Naive B cell (primary cell): ENCODE results near the gene GDPD1. TPM values are rescaled to one million over a fixed set of nuclear protein-coding genes. Genes with fewer than 3 reads are reported as not detected.
"Not testable (repeated sequence)": the region's sequence is repeated elsewhere in the genome, so short reads cannot be mapped to it uniquely, and the experiment has no call there.

Experiments used
- ATAC-seq, 2 donors: fragments of 150-1000 bp; cut with Tn5 transposase; 2 replicates each; pipeline ENCODE4 v1.10.0; 2021; ENCODE audit warnings: low read depth in 2 of 2, mild to moderate bottlenecking in 2 of 2, moderate library complexity in 2 of 2
- DNase-seq: peaks from one replicate; pipeline ENCODE4 v3.0.0; 2022
- H3K27ac Mint-ChIP-seq, 6 donors: one replicate each; pipeline ENCODE4 v1.8.0; 2020 to 2022; ENCODE audit warnings: mild to moderate bottlenecking in 6 of 6, mixed read lengths in 6 of 6, moderate library complexity in 5 of 6, inconsistent platforms in 2 of 6
- H3K27me3 Mint-ChIP-seq, 3 donors: one replicate each; pipeline ENCODE4 v1.8.0; 2021 to 2022; ENCODE audit warnings: mixed read lengths in 3 of 3, mild to moderate bottlenecking in 1 of 3
- H3K36me3 Mint-ChIP-seq, 2 donors: one replicate each; pipeline ENCODE4 v1.8.0; 2020 to 2022; ENCODE audit warnings: mixed read lengths in 2 of 2, inconsistent platforms in 1 of 2, mild to moderate bottlenecking in 1 of 2
- H3K4me1 Mint-ChIP-seq, 3 donors: one replicate each; pipeline ENCODE4 v1.8.0; 2020 to 2022; ENCODE audit warnings: mixed read lengths in 3 of 3, inconsistent platforms in 1 of 3, mild to moderate bottlenecking in 1 of 3, moderate library complexity in 1 of 3
- H3K4me3 Mint-ChIP-seq, 8 donors: one replicate each; pipeline ENCODE4 v1.8.0; 2020 to 2022; ENCODE audit warnings: mild to moderate bottlenecking in 8 of 8, mixed read lengths in 8 of 8, moderate library complexity in 8 of 8, inconsistent platforms in 2 of 8
- H3K9me3 Mint-ChIP-seq, 7 donors: one replicate each; pipeline ENCODE4 v1.8.0; 2020 to 2022; ENCODE audit warnings: mixed read lengths in 7 of 7, mild to moderate bottlenecking in 5 of 7, inconsistent platforms in 2 of 7, moderate library complexity in 1 of 7
- polyA plus RNA-seq, 6 donors: library from polyadenylated mRNA; unstranded; fragments of 300-500 nt; fragmentation: Illumina TruSeq; gene quantifications; one replicate each; pipeline ENCODE4 v1.2.3, GENCODE V29; 2021; ENCODE audit warnings: low read depth in 6 of 6

GDPD1 gene
- polyA plus RNA-seq, 6 donors from 2014 or later: 0.38 to 1.8 (median 1.1) TPM

GRCh38 chr17:59202320-59202719 lies 18.0 kb upstream of the GDPD1 start:
- Mint-ChIP-seq H3K4me3 (no peak overlapping the region), H3K27me3 (no peaks in the 10 kb centered on the region), H3K36me3 (no peaks in the 10 kb centered on the region), H3K4me1 (no peaks in the 10 kb centered on the region), H3K9me3 (no peaks in the 10 kb centered on the region), H3K27ac (no peak overlapping the region)
- DNase-seq (no peak), ATAC-seq (no peak)

- Mint-ChIP-seq H3K27me3 (no peaks in the 10 kb centered on the region), H3K4me1 (peaks cover 11 to 15% (median 15%) of the 10 kb centered on the region in 3 donors), H3K4me3 (peak overlapping the region in 6 of 8 donors; percentile 75 to 100 (median 99)), H3K27ac (no peak overlapping the region), H3K36me3 (peaks cover 0 to 4% of the 10 kb centered on the region in 2 donors), H3K9me3 (no peaks in the 10 kb centered on the region)
- no peak for ATAC-seq
- DNase-seq: no peak
Observed at GRCh38 chr17:59219370-59219769, 941 bp upstream of the GDPD1 start.

DNA sequence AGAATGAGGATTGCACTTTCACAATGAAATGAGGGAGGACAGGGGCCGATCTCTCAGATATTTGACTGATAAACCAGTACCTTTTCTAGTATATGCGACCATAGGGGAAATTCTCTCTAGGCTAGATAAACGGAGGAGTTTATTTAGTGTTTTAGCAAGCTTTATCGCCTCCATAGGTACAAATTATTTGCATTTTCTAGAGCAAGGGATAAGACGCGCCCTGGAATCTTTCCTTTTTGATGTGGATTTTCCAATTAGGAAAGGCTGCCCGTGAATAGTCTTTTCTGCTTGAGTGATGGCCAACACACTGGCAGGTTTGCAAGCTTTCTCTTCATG lies 351 bp upstream of the GDPD1 start:
- no peaks in the 10 kb centered on the region for H3K36me3 Mint-ChIP-seq
- no peaks in the 10 kb centered on the region for H3K9me3 Mint-ChIP-seq
- H3K4me1 Mint-ChIP-seq: peaks cover 11 to 15% (median 15%) of the 10 kb centered on the region in 3 donors
- DNase-seq (no peak), ATAC-seq (no peak)
- H3K27me3 Mint-ChIP-seq: no peaks in the 10 kb centered on the region
- H3K4me3 Mint-ChIP-seq: peak overlapping the region; percentile 98 to 100 (median 99)
- H3K27ac Mint-ChIP-seq: peak overlapping the region in 5 of 6 donors; percentile 33 to 99 (median 96)

DNA sequence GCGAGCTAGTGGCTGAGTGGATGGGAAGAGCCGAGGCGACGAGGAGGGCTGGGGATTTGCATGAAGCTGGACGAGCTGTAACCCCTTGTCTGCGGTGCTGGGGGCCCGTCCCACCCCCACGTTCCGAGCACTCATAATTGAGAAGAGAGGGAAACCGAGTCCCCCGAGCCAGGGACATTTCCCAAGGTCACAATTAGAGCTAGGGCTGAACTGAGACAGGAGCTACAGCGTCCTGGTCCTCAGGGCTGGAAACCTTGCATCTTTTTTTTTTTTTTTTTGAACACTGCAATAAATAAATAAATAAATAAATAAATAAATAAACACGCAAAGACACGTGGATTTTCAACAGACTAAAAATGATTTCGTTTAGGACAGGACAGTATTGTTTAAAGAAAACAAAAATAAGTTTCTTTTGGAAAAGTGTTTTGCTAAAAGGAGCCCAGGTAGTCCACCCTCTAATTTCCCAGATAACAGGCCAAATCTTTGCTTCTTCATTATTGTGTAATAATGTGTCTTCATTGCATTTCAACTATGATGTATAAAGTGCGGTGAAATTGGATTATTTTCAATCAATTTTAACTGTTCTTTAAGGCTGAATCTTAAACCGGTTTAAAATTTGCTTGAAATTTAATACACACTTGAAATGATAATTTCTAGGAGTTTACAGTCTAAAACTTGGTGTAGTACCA lies 992 bp downstream of the GDPD1 start:
- Mint-ChIP-seq H3K4me3 (peak overlapping the region; percentile 98 to 100 (median 99)), H3K4me1 (peaks cover 11 to 15% (median 15%) of the 10 kb centered on the region in 3 donors)

DNA sequence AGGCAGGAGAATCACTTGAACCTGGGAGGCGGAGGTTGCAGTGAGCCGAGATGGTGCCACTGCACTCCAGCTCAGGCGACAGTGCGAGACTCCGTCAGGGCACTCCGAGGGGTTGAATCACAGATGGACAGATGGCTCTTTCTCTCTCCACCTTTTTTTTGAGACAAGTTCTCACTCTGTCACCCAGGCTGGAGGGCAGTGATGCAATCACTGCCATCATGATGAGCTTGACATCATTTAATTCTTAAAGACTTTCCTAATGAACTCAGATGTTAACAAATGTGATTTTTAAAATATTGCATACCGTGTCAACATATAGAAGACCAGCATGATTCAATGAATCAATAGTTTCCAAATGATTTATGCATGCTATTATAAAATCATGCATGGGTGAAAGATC lies 3.5 kb downstream of the GDPD1 start:
- DNase-seq (no peak), ATAC-seq (no peak)
- H3K27me3 Mint-ChIP-seq: no peaks in the 10 kb centered on the region
- no peaks in the 10 kb centered on the region for H3K9me3 Mint-ChIP-seq
- H3K4me1 Mint-ChIP-seq: peaks cover 11 to 15% (median 15%) of the 10 kb centered on the region in 3 donors
- H3K27ac Mint-ChIP-seq: no peak overlapping the region
- no peaks in the 10 kb centered on the region for H3K36me3 Mint-ChIP-seq
- H3K4me3 Mint-ChIP-seq: peak overlapping the region in 1 of 8 donors; percentile 38

More for the DNA sequence above, 992 bp downstream of the GDPD1 start:
- Mint-ChIP-seq H3K27me3 (no peaks in the 10 kb centered on the region), H3K36me3 (no peaks in the 10 kb centered on the region), H3K27ac (peak overlapping the region; percentile 93 to 99 (median 97)), H3K9me3 (no peaks in the 10 kb centered on the region)
- no peak for ATAC-seq
- DNase-seq: no peak

GRCh38 chr17:59228588-59228987 lies 8.3 kb downstream of the GDPD1 start:
- not testable (repeated sequence) for H3K27me3 Mint-ChIP-seq, H3K36me3 Mint-ChIP-seq, H3K4me3 Mint-ChIP-seq, H3K9me3 Mint-ChIP-seq, H3K27ac Mint-ChIP-seq, H3K4me1 Mint-ChIP-seq, ATAC-seq, DNase-seq

- Mint-ChIP-seq H3K4me1 (peaks cover 0 to 2% (median 0%) of the 10 kb centered on the region in 3 donors), H3K9me3 (no peaks in the 10 kb centered on the region), H3K4me3 (no peak overlapping the region), H3K27me3 (no peaks in the 10 kb centered on the region), H3K27ac (no peak overlapping the region), H3K36me3 (no peaks in the 10 kb centered on the region)
- DNase-seq (no peak), ATAC-seq (no peak)
Observed at GRCh38 chr17:59230764-59231163, 10.5 kb downstream of the GDPD1 start.

DNA sequence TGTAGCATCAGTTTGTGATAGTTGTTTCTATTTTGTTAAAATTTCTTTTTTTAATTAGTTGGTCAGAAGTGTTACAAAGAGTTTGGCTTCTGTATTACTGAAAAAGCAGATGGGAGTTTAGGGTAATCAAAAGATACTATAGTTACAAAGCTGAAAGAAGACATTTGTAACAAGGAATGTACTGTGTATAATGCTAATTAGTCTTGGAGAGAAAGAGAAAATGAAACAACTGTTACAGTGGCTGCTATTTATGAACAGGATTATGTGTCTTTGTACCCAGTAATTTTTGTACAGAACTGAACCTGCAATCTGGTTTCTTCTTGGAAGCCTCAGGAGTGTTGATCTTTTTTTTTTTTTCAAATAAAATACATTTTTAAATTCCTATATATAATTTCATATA lies 14.3 kb downstream of the GDPD1 start:
- Mint-ChIP-seq H3K9me3 (no peaks in the 10 kb centered on the region), H3K4me1 (peaks cover 0 to 2% (median 0%) of the 10 kb centered on the region in 3 donors), H3K27me3 (no peaks in the 10 kb centered on the region), H3K36me3 (no peaks in the 10 kb centered on the region), H3K27ac (no peak overlapping the region), H3K4me3 (no peak overlapping the region)
- no peak for DNase-seq
- no peak for ATAC-seq

GRCh38 chr17:59238906-59239305 lies 18.6 kb downstream of the GDPD1 start:
- no peaks in the 10 kb centered on the region for H3K9me3 Mint-ChIP-seq
- H3K36me3 Mint-ChIP-seq: no peaks in the 10 kb centered on the region
- H3K4me1 Mint-ChIP-seq: no peaks in the 10 kb centered on the region
- DNase-seq: no peak
- H3K27me3 Mint-ChIP-seq: no peaks in the 10 kb centered on the region
- no peak for ATAC-seq
- H3K4me3 Mint-ChIP-seq: no peak overlapping the region
- peak overlapping the region in 1 of 6 donors; percentile 65 for H3K27ac Mint-ChIP-seq

DNA sequence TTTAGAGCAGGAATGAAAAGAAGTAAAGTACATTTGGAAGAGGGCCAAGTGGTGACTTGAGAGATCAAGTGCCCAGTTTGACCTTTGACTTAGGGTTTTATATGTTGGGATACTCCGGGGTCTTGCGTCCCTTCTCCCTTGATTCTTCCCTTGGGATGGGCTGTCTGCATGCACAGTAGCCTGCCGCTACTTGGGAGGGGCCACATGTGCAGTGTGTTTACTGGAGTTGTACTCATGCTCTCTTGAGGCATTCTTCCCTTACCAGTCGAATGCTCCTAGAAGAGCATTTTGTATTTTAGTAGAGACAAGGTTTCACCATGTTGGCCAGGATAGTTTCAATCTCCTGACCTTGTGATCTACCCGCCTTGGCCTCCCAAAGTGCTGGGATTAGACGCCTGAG lies 23.8 kb downstream of the GDPD1 start:
- Mint-ChIP-seq H3K4me1 (no peaks in the 10 kb centered on the region), H3K4me3 (no peak overlapping the region), H3K27ac (peak overlapping the region in 1 of 6 donors; percentile 88), H3K36me3 (no peaks in the 10 kb centered on the region), H3K9me3 (no peaks in the 10 kb centered on the region), H3K27me3 (no peaks in the 10 kb centered on the region)
- no peak for ATAC-seq
- no peak for DNase-seq

GRCh38 chr17:59254742-59255141 lies 34.4 kb downstream of the GDPD1 start:
- no peak for DNase-seq
- H3K27me3 Mint-ChIP-seq: no peaks in the 10 kb centered on the region
- H3K9me3 Mint-ChIP-seq: no peaks in the 10 kb centered on the region
- ATAC-seq: no peak
- H3K4me3 Mint-ChIP-seq: no peak overlapping the region
- peak overlapping the region in 1 of 6 donors; percentile 11 for H3K27ac Mint-ChIP-seq
- no peaks in the 10 kb centered on the region for H3K4me1 Mint-ChIP-seq
- no peaks in the 10 kb centered on the region for H3K36me3 Mint-ChIP-seq

- H3K9me3 Mint-ChIP-seq: no peaks in the 10 kb centered on the region
- no peaks in the 10 kb centered on the region for H3K4me1 Mint-ChIP-seq
Observed at GRCh38 chr17:59257101-59257500, 36.8 kb downstream of the GDPD1 start.

DNA sequence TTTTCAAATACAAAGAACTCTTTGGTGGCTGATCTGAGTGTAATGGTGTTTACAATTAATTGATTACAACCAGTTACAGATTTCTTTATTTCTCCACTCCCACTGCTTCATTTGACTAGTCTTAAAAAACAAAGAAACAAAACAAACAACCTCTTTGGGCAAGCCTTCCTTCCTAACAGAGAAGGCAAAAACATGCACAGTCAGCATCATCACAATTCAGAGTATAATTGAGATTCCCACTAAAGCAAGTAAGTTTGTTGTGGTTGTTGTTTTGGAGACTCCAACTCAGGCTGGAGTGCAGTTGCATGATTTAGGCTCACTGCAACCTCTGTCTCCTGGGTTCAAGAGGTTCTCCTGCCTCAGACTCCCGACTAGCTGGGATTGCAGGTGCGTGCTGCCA lies 40.4 kb downstream of the GDPD1 start:
- H3K4me3 Mint-ChIP-seq: no peak overlapping the region
- ATAC-seq (no peak), DNase-seq (no peak)
- H3K36me3 Mint-ChIP-seq: peaks cover 0 to 3% of the 10 kb centered on the region in 2 donors
- no peaks in the 10 kb centered on the region for H3K4me1 Mint-ChIP-seq
- no peaks in the 10 kb centered on the region for H3K9me3 Mint-ChIP-seq
- no peak overlapping the region for H3K27ac Mint-ChIP-seq
- H3K27me3 Mint-ChIP-seq: no peaks in the 10 kb centered on the region

More at GRCh38 chr17:59257101-59257500, 36.8 kb downstream of the GDPD1 start:
- ATAC-seq (no peak), DNase-seq (no peak)
- Mint-ChIP-seq H3K4me3 (no peak overlapping the region), H3K27ac (no peak overlapping the region), H3K36me3 (peaks cover 0 to under 1% of the 10 kb centered on the region in 2 donors), H3K27me3 (no peaks in the 10 kb centered on the region)

DNA sequence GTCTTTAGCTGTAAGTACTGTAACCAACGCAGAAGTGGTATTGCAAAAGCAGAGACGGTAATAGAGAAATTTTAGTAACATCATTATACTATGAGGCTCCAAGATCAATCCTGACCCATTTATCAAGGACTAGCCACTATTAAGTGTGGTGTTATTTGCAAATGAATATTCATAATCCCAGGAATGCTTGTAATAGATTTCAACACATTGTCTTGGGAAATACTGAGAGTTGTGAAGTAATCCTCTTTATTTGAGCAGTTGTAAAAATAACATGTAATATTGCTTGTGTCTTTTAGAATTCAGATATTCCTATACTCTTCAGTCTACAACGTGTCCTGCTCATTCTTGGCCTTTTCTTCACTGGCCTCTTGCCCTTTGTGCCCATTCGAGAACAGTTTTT lies 46.4 kb downstream of the GDPD1 start:
- peaks cover 0 to 3% of the 10 kb centered on the region in 2 donors for H3K36me3 Mint-ChIP-seq
- H3K4me1 Mint-ChIP-seq: no peaks in the 10 kb centered on the region
- DNase-seq (no peak), ATAC-seq (no peak)
- no peak overlapping the region for H3K4me3 Mint-ChIP-seq
- H3K27ac Mint-ChIP-seq: no peak overlapping the region
- no peaks in the 10 kb centered on the region for H3K9me3 Mint-ChIP-seq
- H3K27me3 Mint-ChIP-seq: no peaks in the 10 kb centered on the region
